NCI-H2196 (cell line): ENCODE measurements around the gene DCLK1.
A peak's percentile ranks its signal among the peaks of the same experiment; 100 is the strongest.

Source experiments
- DNase-seq: peaks from one replicate; lab custom pipeline; 2025; ENCODE audit not compliant: unreplicated experiment; lab: John Stamatoyannopoulos, UW

DCLK1 gene

DNA sequence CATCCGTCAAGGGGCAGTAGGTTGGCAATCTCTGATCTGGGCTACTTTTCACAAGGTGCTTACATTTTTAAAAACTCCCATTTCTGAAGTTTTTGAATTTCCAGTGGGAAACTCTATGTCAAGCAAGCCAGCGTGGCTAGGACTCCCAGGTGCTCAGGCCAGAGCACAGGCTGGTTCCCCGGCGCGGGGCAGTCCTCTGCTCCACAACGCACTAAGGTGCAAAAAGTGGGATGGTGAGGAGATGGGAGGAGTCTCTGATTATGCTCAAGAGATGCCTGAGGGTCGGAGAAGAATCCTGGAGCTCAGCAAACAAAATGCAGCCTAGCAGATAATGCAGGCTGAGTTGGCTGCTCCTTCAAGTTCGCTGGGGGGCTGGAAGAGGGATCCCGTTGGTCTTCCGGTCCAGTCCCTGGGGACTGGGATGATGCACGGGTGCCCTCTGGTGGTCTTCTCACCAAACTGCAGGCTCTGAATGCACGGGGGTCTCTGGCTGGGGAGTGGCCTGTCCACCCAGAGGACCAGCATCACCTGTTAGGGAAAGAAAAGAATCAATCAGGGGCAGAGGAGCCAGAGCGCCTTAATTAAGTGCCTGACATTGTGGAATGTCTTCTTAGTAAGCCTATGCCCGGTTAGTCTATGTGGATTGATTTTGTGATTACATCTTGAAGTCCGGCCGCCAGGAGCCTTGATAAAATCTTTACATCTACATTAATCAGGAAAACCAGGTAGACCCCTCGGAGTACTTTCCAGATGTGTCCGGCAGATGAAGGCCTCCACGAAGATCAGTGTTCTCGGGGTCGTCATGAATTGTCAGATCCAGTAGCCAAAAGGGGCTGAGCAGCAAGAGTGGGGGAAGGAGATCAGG, 410.3 kb downstream of the DCLK1 start:
- DNase-seq, result peak; percentile 2

DNA sequence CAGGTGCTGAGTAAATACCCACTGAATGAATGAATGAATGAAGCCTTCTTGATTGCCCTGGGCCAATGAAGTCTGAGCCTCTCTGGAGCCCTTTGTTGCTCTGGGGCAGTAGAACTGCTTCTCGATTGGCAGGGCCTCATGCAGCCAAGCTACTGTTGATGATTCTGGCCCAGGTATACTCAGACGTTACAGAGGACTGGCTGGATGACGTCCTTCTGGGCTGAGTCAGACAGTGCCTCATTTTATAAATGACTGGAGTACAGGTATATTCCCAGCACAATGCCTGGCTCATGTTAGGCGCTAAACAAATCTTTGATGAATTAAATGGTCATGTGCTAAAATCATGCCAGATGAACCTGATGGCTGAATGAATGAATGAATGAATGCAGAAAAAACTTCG, 410.9 kb downstream of the DCLK1 start:
- DNase-seq, result no peak
